GM21381 (cell line): ENCODE measurements around the gene CLEC16A.

Experiments used
- ATAC-seq: cut with Tn5 transposase; IDR thresholded peaks from one replicate; pipeline ENCODE4 v1.9.1; 2021; ENCODE audit warnings: mild to moderate bottlenecking, moderate library complexity; ENCODE audit not compliant: unreplicated experiment

The CLEC16A gene

GRCh38 chr16:11130978-11131665 lies 186.8 kb downstream of the CLEC16A start:
- ATAC-seq = no peak

- no peak for ATAC-seq
These were observed 187.3 kb downstream of the CLEC16A start for GRCh38 chr16:11131706-11132105.

DNA sequence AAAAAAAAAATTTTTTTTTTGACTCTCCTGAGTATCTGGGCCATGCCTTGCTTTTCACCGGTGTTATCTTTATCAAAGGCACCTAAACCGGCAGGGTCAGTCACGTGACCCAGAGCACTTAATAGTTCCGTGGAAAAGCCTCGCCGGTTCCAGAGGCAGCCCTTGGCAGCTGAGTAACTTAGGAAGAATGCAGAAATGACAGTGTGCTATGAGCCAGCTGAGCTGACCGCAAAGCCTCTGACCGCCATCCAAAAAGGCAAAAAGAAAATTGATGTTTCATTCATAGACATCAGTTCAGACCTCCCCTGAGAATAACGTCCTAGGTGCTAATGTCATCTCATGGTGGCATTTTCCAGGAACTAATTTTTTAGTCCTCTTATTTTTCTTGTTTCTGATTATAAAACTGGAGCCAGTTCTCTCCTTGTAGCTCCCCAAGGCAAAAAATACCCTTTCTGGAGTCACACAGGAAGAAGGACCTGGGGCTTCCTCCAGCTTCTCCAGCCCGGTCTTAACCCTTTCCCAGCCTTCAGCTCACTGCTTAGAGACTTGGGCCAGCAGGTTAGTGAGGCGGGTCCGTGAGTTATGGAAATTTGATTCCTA lies 189.1 kb downstream of the CLEC16A start:
- no peak for ATAC-seq

- no peak for ATAC-seq
These were observed 190.5 kb downstream of the CLEC16A start for GRCh38 chr16:11134722-11135463.

- ATAC-seq = no peak
These were observed 191.2 kb downstream of the CLEC16A start for GRCh38 chr16:11135464-11135973.

DNA sequence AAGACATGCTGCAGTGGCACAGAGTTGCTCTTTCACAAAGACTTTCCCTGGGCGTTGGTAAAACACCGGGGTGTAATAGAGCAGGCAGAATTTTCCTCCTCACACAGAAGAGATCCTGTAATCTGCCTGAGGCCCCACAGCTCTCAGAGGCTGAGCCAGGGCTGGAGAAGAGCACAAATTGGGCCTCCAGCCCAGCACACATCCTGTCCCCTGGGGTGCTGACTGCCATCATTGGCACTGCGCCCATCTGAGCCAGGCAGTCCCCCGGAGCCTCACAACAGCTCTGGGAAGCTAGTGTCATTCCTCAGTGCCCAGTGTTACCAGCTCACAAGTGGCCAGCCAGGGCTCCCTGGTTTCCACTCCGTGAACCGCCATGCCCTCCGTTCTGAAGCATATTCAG lies 192.2 kb downstream of the CLEC16A start:
- no peak for ATAC-seq

DNA sequence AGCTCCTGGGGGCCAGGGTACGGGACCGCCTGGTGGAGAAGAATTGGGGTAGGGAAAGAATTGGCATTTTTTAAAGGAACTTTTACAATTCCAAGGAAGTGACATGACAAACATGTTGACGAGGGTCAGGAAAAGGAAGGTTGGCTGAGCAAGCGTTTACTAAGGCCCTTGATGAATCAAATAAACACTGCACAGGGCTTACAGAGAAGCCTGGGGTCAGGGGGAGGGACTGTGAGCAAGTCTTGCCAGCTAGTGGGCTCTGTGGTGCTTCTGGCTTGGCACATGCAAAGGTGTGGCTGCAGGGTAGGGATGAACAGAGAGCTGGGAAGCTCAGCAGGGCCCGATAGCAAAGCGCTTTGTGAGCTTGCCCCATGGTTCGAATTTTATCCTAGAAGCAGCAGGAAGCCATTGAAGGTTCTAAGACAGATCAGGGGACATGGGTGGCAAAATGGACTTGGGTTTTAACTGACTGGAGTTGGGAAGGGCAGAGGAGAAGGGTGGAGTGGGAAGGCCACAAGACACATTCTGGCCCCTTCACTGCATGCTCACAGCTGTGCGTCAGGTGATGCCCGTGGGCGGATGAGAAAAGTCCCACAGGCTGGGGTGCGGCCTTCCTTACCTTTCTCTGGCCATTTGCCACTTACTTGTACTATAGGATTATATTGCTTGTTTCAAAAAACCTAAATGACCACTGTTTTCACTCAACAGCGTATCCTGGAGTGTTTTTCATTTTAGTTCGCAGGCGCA lies 193.8 kb downstream of the CLEC16A start:
- ATAC-seq = no peak

DNA sequence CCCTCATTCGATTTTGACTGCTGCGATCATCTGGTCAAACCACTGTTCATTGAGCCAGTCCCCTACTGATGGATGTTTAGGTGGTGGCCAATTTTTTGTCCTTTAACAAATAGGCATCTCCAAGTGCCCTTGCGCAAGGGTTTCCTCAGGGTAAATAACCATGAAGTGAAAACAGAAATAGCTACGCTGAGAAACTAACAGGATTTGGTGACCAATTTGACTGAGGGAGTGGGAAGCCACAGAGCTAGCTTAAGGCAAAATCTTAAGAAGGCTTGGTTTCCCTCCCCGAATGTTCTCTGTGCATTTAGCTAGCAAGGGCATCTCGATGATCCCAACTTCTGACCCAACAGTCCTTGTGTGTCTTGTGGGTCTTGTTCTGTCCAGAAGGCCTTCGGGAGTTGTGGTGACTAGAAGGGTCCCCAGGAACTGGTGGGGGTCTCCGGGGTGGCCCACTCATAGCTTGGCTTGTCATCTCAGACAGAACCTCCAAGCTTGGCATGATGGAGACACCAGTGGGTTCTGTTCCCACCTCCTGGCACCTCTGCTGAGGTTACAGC lies 194.5 kb downstream of the CLEC16A start:
- no peak for ATAC-seq

DNA sequence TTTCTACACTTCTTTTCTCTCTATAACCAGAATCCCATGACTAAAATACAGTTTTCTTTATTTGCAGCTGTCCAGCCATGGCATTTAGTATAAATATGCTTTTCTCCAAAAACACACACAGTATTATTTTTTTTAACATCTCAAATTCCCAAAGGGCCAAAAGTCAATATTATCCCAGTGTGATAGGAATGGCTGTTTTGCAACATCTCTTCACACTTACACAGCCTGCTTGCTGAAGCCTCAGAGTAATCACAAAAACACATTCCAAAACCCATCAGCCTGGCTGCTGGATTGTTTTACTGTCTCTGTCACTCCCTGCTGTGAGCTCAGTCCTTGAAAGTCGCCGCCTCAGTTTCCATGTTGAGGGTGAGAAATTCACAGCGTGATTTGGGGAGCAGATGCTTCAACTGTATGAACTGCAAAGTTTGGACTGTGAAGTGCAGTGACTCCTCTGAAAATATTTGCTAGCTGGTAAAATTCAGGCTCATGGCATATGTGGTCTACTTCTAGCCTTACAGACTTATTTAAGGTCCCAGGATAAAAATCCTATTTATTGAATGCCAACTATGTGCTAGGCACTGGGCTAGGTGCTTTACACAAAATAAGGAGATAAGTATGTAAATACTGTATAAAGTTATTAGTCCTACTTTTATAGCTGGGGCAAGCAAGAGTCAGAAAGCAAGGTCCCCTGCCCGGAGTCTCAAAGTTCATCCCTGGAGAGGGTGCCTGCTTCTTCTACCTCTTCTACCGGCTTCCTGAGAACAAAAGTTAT lies 195.1 kb downstream of the CLEC16A start:
- ATAC-seq = no peak

DNA sequence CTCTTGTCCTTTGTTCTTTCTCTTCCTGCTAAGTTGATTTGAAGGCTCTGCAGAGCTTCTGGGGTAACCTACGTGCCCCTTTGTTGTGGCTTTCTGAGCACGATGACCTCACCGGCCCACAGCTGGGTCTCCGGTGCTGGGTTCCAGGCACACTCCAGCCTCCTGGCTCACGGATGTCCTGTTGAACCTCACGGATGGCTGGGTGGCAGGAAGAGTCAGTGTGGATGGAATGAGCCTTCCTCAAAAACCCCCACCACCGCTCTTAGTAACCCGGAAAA lies 195.7 kb downstream of the CLEC16A start:
- ATAC-seq = no peak

- ATAC-seq = no peak
These were observed 196.1 kb downstream of the CLEC16A start for GRCh38 chr16:11140466-11140865.

DNA sequence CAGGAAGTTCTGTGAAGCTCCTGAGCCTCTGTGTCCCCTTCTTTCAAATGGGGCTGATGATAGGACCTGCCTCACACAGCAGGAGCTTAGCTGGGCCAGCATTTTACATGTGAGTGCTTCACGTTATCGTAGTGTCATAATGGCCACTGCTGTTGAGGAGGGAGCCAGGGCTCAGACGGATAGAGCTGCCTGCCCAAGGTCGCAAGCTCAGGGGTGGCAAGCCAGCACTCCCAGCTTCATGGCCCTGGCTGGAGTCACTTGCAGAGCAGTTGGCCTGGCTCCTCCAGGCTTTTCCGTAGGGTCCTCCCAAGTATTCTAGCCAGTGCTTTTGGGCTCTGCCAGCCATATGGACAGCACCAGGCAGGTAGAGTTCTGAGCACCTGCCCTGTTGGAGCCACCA lies 196.5 kb downstream of the CLEC16A start:
- ATAC-seq = no peak

GRCh38 chr16:11141409-11142260 lies 197.3 kb downstream of the CLEC16A start:
- no peak for ATAC-seq

GRCh38 chr16:11142261-11142630 lies 197.9 kb downstream of the CLEC16A start:
- no peak for ATAC-seq

DNA sequence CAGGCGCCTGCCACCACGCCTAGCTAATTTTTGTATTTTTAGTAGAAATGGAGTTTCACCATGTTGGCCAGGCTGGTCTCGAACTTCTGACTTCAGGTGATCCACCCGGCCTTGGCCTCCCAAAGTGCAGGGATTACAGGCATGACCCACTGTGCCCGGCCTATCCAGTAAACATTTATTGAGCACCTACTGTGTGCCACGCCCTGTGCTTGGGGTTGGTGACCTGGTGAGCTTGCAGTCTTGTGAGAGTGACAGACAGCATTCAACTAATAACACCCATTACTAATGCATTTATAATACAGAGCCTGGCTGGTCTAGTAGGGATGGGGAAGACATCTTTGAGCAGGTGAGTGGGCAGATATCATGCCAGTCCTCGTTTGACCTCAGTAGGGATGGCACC lies 198.6 kb downstream of the CLEC16A start:
- ATAC-seq = no peak

DNA sequence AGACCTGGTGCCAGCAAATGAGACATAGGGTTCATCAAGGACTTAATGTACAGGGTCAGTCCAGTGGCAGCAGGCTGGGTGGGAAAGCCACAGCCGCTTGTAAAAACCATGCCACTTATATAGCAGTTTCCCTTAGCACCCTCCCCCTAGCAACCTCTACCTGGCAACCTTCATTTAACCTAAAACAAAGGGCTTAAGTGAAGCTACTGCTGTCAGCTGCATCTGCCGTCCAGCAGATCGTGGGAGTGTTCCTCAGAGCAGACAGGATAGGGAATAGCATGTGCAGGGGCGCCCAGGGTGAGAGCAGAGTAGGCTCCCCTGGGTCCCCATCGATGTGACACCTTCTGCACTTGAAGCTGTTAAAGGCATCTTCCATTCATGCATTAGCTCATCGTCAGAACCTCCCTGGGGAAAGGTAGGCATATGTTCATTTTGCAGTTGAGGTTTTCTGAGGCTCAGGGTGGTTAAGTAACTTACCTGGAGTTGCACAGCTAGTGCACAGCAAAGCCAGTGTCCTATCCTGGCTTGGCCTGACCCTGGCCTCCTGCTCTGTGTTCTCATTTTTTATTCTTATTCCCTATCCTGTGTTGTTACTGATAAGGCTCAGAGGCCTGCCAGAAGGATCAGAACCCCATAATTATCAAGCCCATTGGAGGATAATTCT lies 199.1 kb downstream of the CLEC16A start:
- no peak for ATAC-seq

GRCh38 chr16:11144122-11144521 lies 199.8 kb downstream of the CLEC16A start:
- ATAC-seq = no peak

GRCh38 chr16:11145173-11145818 lies 200.9 kb downstream of the CLEC16A start:
- no peak for ATAC-seq

DNA sequence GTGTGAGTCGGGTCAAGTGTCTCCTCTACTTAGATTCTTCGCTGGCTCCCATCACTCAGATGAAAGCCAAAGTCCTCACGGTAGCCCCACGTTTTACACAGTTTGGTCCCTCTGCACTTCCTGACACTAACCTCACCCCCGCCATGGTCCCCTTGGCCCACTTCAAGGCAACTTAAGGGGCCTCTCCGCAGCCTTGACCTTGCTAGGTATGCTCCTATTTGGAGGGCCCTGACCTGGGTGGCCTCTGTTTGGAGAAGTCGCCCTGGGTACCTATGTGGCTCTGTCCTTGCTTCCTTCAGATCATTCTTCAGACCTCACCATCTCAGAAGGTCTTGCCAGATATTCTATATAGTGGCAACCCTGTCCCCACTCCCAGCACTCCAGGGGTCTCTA lies 201.5 kb downstream of the CLEC16A start:
- ATAC-seq = no peak
